Epithelial cell of esophagus (primary cell): ENCODE data around the gene CAPZB.
"Not testable (repeated sequence)": the region's sequence is repeated elsewhere in the genome, so short reads cannot be mapped to it uniquely, and the experiment has no call there.

ENCODE experiments used
- DNase-seq: peaks from one replicate; pipeline ENCODE4 v3.0.0; 2010; ENCODE audit warnings: low read depth
- H3K4me3 ChIP-seq: 2 replicates; pipeline ENCODE4 v1.5.1; 2011; ENCODE audit warnings: mild to moderate bottlenecking, low read length, control low read depth
- CTCF ChIP-seq: IDR thresholded peaks from 2 replicates; pipeline ENCODE4 v1.5.1; 2011; ENCODE audit warnings: low read depth, mild to moderate bottlenecking, low read length, control low read depth, inconsistent platforms; ENCODE audit not compliant: insufficient read depth; ENCODE audit errors: missing control alignments

The CAPZB gene

GRCh38 chr1:19525607-19526545 lies 40.5 kb upstream of the CAPZB start:
- TF ChIP-seq CTCF, result no peak
- peak; percentile 8 for DNase-seq
- H3K4me3 ChIP-seq, result no peak overlapping the region

- DNase-seq, result no peak
- TF ChIP-seq CTCF, result no peak
- H3K4me3 ChIP-seq, result no peak overlapping the region
Observed at GRCh38 chr1:19524791-19525190, 39.5 kb upstream of the CAPZB start.

GRCh38 chr1:19522570-19522969 lies 37.2 kb upstream of the CAPZB start:
- H3K4me3 ChIP-seq, DNase-seq: not testable (repeated sequence)

- no peak for TF ChIP-seq CTCF
- no peak overlapping the region for H3K4me3 ChIP-seq
- no peak for DNase-seq
Observed at GRCh38 chr1:19521411-19521810, 36.1 kb upstream of the CAPZB start.

- no peak for TF ChIP-seq CTCF
- no peak for DNase-seq
- no peak overlapping the region for H3K4me3 ChIP-seq
Observed at GRCh38 chr1:19517017-19517416, 31.7 kb upstream of the CAPZB start.

- TF ChIP-seq CTCF, result no peak
- DNase-seq, result no peak
- H3K4me3 ChIP-seq, result no peak overlapping the region
Observed at GRCh38 chr1:19515201-19515600, 29.9 kb upstream of the CAPZB start.

- H3K4me3 ChIP-seq, result no peak overlapping the region
- no peak for TF ChIP-seq CTCF
- no peak for DNase-seq
Observed at GRCh38 chr1:19514391-19514831, 29.1 kb upstream of the CAPZB start.
